MCF 10A (cell line): ENCODE data around the gene TBC1D14. TPM values are rescaled to one million over a fixed set of nuclear protein-coding genes. Genes with fewer than 3 reads are reported as not detected.

ENCODE experiments used
- BruUV-seq: library from RNA; stranded (reverse); fragments of 400-500 nt; replicated peaks from 2 replicates; lab custom pipeline; 2021; lab: Mats Ljungman, UMichigan
- CTCF ChIA-PET: fragments of 300-600 bp; sonication (Branson Sonifier 250); formaldehyde crosslinking; extraction: SDS; loops from one replicate; lab custom pipeline; 2021; ENCODE audit warnings: antibody characterized with exemption, inconsistent platforms; lab: Yijun Ruan, JAX
- POLR2A ChIA-PET: fragments of 300-600, 350-650 bp; sonication (Branson Sonifier 250); formaldehyde crosslinking; extraction: SDS; loops from one replicate; lab custom pipeline; 2020; ENCODE audit warnings: antibody characterized with exemption, inconsistent platforms; lab: Yijun Ruan, JAX
- DNase-seq: peaks from one replicate; pipeline ENCODE4 v3.0.0-alpha.2; 2018; ENCODE audit not compliant: unreplicated experiment
- H3K27ac Mint-ChIP-seq: one replicate; pipeline ENCODE4 v1.8.0; 2022; ENCODE audit warnings: mild to moderate bottlenecking, low read depth, mixed read lengths; ENCODE audit not compliant: unreplicated experiment
- H3K27me3 Mint-ChIP-seq: one replicate; pipeline ENCODE4 v1.8.0; 2022; ENCODE audit warnings: mixed read lengths; ENCODE audit not compliant: insufficient read depth, unreplicated experiment
- H3K36me3 Mint-ChIP-seq: one replicate; pipeline ENCODE4 v1.8.0; 2022; ENCODE audit warnings: mild to moderate bottlenecking, moderate library complexity, mixed read lengths; ENCODE audit not compliant: insufficient read depth, unreplicated experiment
- H3K4me1 Mint-ChIP-seq: one replicate; pipeline ENCODE4 v1.8.0; 2022; ENCODE audit warnings: mixed read lengths; ENCODE audit not compliant: insufficient read depth, unreplicated experiment
- H3K4me3 Mint-ChIP-seq: one replicate; pipeline ENCODE4 v1.8.0; 2022; ENCODE audit warnings: mild to moderate bottlenecking, moderate library complexity, mixed read lengths; ENCODE audit not compliant: unreplicated experiment
- H3K9me3 Mint-ChIP-seq: one replicate; pipeline ENCODE4 v1.8.0; 2022; ENCODE audit warnings: mixed read lengths; ENCODE audit not compliant: unreplicated experiment
- CTCF ChIP-seq: fragments of 200-600 bp; IDR thresholded peaks from one replicate; pipeline ENCODE4 v1.8.0; 2022; ENCODE audit warnings: antibody characterized with exemption, mild to moderate bottlenecking; ENCODE audit not compliant: unreplicated experiment
- intact Hi-C: fragments of 100-400 bp; cut with micrococcal nuclease; formaldehyde crosslinking; loops from 2 replicates; pipeline ENCODE4 v1.14.1; 2022
- total RNA-seq: library from RNA; stranded (reverse); gene quantifications from 2 replicates; pipeline ENCODE4 v1.2.3, GENCODE V29; 2022

The TBC1D14 gene
- total RNA-seq, 1 experiment from 2014 or later: 55.1 TPM

- ChIA-PET CTCF (interaction anchor here (0.6 to 13.0 kb wide), 50 partner anchors 9 to 433 kb away, joined by 3 to 98 read pairs (median 4); partner anchors contain the start of gene TADA2B), POLR2A (interaction anchor here (0.5 to 8.0 kb wide), 11 partner anchors 27 to 396 kb away, joined by 3 to 165 read pairs (median 4); partner anchors contain the start of genes BLOC1S4, TADA2B and TBC1D14)
- Mint-ChIP-seq H3K4me1 (peaks cover 13% of the 10 kb centered on the region), H3K36me3 (no peaks in the 10 kb centered on the region), H3K27ac (no peak overlapping the region), H3K4me3 (no peak overlapping the region), H3K9me3 (no peaks in the 10 kb centered on the region), H3K27me3 (peaks cover 14% of the 10 kb centered on the region)
- no TSS peak for BruUV-seq
- peak; percentile 78 for DNase-seq
- peak; percentile 94 for TF ChIP-seq CTCF
- intact Hi-C loops: loop anchor here (1.0 to 5.0 kb wide), 4 partner anchors 97 to 351 kb away; no protein-coding TSS in a partner anchor
These were observed 161.3 kb downstream of the TBC1D14 start for GRCh38 chr4:7070729-7071511.

DNA sequence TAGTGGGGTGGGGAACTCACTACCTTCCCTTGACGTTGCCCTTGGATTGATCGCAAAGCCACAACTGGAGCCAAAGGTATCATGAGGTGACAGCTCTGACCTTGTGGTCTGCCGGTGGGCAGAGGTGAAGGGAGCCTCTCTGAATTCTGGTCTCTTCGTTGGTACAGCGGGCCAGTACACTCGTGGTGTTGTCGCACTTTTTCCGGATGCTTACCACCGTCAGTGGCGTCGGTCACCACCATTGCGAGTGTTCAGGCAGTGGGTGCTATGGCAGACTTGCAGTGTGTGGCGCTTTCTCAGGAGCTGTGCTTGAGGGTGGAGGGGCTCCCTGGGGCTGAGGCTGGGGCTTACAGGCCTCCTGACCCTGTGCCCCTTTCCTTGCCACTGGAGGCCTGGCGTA, 163.4 kb downstream of the TBC1D14 start:
- Mint-ChIP-seq H3K36me3 (no peaks in the 10 kb centered on the region), H3K9me3 (no peaks in the 10 kb centered on the region), H3K27me3 (peaks cover 14% of the 10 kb centered on the region), H3K27ac (no peak overlapping the region), H3K4me3 (no peak overlapping the region), H3K4me1 (peaks cover 7% of the 10 kb centered on the region)
- intact Hi-C loops: loop anchor here (5.0 kb wide), 2 partner anchors 181 to 201 kb away; no protein-coding TSS in a partner anchor
- no peak for TF ChIP-seq CTCF
- CTCF ChIA-PET: interaction anchor here (0.6 to 7.3 kb wide), 8 partner anchors 10 to 353 kb away, joined by 3 to 74 read pairs (median 4); partner anchors contain the start of gene TADA2B
- no peak for DNase-seq
- POLR2A ChIA-PET: interaction anchor here (0.6 kb wide), 1 partner anchor 27 kb away, joined by 3 read pairs; no protein-coding TSS in a partner anchor
- no TSS peak for BruUV-seq

DNA sequence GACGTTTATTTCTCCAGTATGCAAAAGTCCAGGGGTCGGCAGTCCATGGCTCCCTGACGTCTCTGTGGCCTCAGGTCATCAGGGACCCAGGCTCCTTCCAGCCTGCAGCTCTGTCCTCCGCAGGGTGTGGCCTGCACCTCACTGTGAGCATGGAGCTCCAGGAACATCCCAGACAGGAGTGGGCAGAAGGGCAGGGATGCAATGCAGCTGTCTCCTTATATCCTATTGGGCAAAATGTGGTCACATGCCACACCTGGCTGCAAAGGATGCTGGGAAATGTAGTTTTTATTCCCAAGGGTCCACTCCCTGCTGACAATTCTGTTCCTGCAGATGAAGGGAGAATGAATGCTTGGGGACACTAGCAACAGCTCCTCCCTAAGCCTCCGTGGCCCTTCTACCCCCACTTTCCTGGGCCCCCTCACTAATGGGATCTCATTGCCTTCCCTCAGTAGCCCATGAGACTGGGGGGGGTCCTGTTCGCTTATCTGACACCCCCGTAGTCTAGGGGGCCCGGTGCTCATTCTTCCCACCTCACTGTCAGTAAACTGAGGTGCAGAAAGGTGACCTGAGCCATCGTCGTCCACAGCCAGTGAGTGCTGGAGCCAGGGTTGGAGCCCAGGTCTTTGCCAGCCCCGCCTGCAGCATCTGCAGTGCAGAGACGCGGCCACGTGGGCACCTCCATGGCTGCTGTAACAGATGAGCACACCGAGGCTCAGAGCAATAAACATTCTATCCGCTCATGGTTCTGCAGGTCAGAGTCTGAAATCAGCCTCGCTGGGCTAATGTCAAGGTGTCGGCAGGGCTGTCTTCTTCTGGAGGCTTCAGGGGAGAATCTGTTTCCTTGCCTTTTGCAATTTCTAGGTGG, 164.1 kb downstream of the TBC1D14 start:
- POLR2A ChIA-PET: interaction anchor here (0.8 kb wide), 1 partner anchor 108 kb away, joined by 3 read pairs; no protein-coding TSS in a partner anchor
- Mint-ChIP-seq H3K27me3 (peaks cover 14% of the 10 kb centered on the region), H3K4me1 (peaks cover 7% of the 10 kb centered on the region), H3K36me3 (no peaks in the 10 kb centered on the region), H3K9me3 (no peaks in the 10 kb centered on the region), H3K27ac (no peak overlapping the region), H3K4me3 (no peak overlapping the region)
- intact Hi-C loops: loop anchor here (5.0 kb wide), 2 partner anchors 181 to 201 kb away; no protein-coding TSS in a partner anchor
- BruUV-seq: no TSS peak
- no peak for TF ChIP-seq CTCF
- CTCF ChIA-PET: interaction anchor here (0.6 to 7.3 kb wide), 5 partner anchors 9 to 217 kb away, joined by 3 to 74 read pairs (median 4); partner anchors contain the start of gene TADA2B
- peak; percentile 64 for DNase-seq
